Glutamatergic neuron (in vitro differentiated cells): Measurements from ENCODE around the gene SNX10. TPM values are rescaled to one million over a fixed set of nuclear protein-coding genes. Genes with fewer than 3 reads are reported as not detected.

Source experiments
- DNase-seq: peaks from one replicate; pipeline ENCODE4 v3.0.0; 2022
- H3K27ac Mint-ChIP-seq: one replicate; pipeline ENCODE4 v1.8.0; 2020; ENCODE audit warnings: mild to moderate bottlenecking, mixed read lengths, inconsistent platforms; ENCODE audit not compliant: unreplicated experiment
- H3K27me3 Mint-ChIP-seq: one replicate; pipeline ENCODE4 v1.8.0; 2020; ENCODE audit warnings: mild to moderate bottlenecking, moderate library complexity, mixed read lengths, inconsistent platforms; ENCODE audit not compliant: unreplicated experiment
- H3K36me3 Mint-ChIP-seq: one replicate; pipeline ENCODE4 v1.8.0; 2020; ENCODE audit warnings: mild to moderate bottlenecking, mixed read lengths, inconsistent platforms; ENCODE audit not compliant: unreplicated experiment
- H3K4me1 Mint-ChIP-seq: one replicate; pipeline ENCODE4 v1.8.0; 2020; ENCODE audit warnings: mild to moderate bottlenecking, low read depth, mixed read lengths, inconsistent platforms; ENCODE audit not compliant: unreplicated experiment
- H3K4me3 Mint-ChIP-seq: one replicate; pipeline ENCODE4 v1.8.0; 2020; ENCODE audit warnings: mild to moderate bottlenecking, mixed read lengths, inconsistent platforms; ENCODE audit not compliant: unreplicated experiment
- H3K9me3 Mint-ChIP-seq: one replicate; pipeline ENCODE4 v1.8.0; 2020; ENCODE audit warnings: mild to moderate bottlenecking, moderate library complexity, mixed read lengths, inconsistent platforms; ENCODE audit not compliant: unreplicated experiment
- total RNA-seq: library from RNA; stranded (reverse); fragmentation: NEBNext Ultra II Directional; extraction: Animal tissue kit (Norgen Biotek cat#: 25700); gene quantifications from one replicate; pipeline ENCODE4 v1.2.1, GENCODE V29; 2021; ENCODE audit not compliant: unreplicated experiment
- TF ChIP-seq, protein P1 (sequence below): fragments of 200-600 bp; sonication (generic); IDR thresholded peaks from one replicate; pipeline ENCODE4 v1.5.0; 2021; ENCODE audit not compliant: partially characterized antibody, unreplicated experiment

The SNX10 gene
- total RNA-seq, 1 donor from 2014 or later = 6.1 TPM

DNA sequence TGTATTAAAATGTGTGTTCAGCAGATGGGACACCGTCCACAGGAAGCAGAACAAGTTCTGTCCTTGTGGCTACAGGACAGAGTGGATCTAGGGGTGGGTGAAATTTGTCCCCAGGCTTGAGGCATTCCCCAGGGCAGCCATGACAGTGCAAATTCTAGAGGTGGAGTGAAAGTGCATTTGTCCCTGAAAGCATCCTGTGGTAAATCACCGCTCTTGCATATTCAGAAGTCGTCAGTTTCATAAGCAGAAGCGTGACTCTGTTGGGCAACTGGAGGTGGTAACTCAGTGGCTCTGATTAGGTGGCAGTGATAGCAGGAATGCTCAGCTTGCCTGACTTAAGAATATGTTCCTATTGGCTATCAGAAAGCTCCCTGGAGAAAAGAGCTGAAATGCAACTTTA lies 96.6 kb downstream of the SNX10 start:
- H3K36me3 Mint-ChIP-seq = no peaks in the 10 kb centered on the region
- H3K9me3 Mint-ChIP-seq = peaks cover 5% of the 10 kb centered on the region
- TF ChIP-seq, protein P1, sequence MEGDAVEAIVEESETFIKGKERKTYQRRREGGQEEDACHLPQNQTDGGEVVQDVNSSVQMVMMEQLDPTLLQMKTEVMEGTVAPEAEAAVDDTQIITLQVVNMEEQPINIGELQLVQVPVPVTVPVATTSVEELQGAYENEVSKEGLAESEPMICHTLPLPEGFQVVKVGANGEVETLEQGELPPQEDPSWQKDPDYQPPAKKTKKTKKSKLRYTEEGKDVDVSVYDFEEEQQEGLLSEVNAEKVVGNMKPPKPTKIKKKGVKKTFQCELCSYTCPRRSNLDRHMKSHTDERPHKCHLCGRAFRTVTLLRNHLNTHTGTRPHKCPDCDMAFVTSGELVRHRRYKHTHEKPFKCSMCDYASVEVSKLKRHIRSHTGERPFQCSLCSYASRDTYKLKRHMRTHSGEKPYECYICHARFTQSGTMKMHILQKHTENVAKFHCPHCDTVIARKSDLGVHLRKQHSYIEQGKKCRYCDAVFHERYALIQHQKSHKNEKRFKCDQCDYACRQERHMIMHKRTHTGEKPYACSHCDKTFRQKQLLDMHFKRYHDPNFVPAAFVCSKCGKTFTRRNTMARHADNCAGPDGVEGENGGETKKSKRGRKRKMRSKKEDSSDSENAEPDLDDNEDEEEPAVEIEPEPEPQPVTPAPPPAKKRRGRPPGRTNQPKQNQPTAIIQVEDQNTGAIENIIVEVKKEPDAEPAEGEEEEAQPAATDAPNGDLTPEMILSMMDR = no peak
- peaks cover 5% of the 10 kb centered on the region for H3K27me3 Mint-ChIP-seq
- H3K4me1 Mint-ChIP-seq = peaks cover 30% of the 10 kb centered on the region
- no peak overlapping the region for H3K4me3 Mint-ChIP-seq
- no peak for DNase-seq
- no peak overlapping the region for H3K27ac Mint-ChIP-seq

DNA sequence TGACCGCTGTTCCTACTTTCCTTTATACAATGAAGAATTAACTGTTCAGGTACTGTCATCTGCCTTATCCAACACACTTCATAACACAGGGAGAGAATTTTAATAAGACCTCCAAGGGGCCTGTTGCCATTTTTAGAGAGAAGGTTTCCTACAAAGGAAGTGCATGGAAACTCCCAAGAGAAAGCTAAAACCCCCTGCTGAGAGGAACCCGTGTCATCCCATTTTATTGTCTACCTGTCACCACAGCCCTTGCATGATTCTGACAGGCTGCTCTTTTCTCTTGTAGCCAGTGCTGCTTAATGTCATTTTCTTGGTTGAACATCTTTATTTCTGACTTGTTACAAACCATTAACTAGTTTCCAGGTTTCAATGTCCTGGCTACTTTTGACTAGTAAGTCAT lies 98.4 kb downstream of the SNX10 start:
- no peak for DNase-seq
- H3K36me3 Mint-ChIP-seq = no peaks in the 10 kb centered on the region
- peaks cover 30% of the 10 kb centered on the region for H3K4me1 Mint-ChIP-seq
- TF ChIP-seq, protein P1 = no peak
- H3K27me3 Mint-ChIP-seq = peaks cover 5% of the 10 kb centered on the region
- peaks cover 2% of the 10 kb centered on the region for H3K9me3 Mint-ChIP-seq
- H3K4me3 Mint-ChIP-seq = no peak overlapping the region
- H3K27ac Mint-ChIP-seq = no peak overlapping the region

DNA sequence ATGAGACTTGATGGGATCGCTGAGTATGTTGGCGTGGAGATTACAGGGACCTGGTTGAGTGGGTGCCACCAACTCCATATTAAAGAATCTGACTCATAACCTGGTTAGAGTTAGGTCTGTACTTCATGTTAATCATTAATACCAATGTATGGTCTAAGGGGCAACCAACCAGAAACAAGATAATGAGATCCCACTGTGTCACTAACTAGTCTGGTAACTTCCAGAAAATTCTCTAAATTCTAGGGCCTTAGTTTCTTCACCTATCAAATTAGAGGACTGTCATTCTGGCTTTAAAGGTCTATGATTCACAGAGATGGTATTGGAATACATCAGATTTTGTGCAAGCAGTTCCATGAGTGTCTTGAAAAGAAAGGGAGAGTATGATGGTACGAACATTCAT lies 102.2 kb downstream of the SNX10 start:
- Mint-ChIP-seq H3K27me3 (peaks cover 4% of the 10 kb centered on the region), H3K9me3 (peaks cover 9% of the 10 kb centered on the region), H3K27ac (no peak overlapping the region), H3K36me3 (no peaks in the 10 kb centered on the region), H3K4me3 (no peak overlapping the region), H3K4me1 (peaks cover 27% of the 10 kb centered on the region)
- TF ChIP-seq, protein P1 = no peak
- DNase-seq = no peak

DNA sequence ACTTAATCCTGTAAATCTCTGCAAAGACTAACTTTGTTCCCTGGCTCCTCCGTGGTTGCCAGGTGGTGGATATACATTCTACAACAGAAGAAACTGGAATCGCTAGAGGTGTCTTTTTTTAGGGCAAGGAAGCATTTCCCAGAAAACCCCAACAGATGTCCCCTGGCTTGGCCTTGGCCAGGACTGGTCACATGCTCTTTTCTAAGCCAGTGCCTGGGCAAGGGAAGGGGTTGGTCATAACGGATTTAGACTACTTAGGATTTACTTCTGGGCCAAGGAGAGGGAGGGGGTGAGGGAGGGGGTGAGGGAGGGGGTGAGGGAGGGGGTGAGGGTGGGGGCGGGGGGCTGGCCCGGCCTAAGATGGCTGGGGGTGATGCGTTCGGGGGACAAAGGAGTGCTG lies 105.7 kb downstream of the SNX10 start:
- no peak for DNase-seq
- H3K27me3 Mint-ChIP-seq = peaks cover 6% of the 10 kb centered on the region
- peak overlapping the region; percentile 91 for H3K27ac Mint-ChIP-seq
- H3K4me3 Mint-ChIP-seq = peak overlapping the region; percentile 86
- peaks cover 4% of the 10 kb centered on the region for H3K36me3 Mint-ChIP-seq
- TF ChIP-seq, protein P1 = no peak
- H3K4me1 Mint-ChIP-seq = peaks cover 20% of the 10 kb centered on the region
- peaks cover 13% of the 10 kb centered on the region for H3K9me3 Mint-ChIP-seq

DNA sequence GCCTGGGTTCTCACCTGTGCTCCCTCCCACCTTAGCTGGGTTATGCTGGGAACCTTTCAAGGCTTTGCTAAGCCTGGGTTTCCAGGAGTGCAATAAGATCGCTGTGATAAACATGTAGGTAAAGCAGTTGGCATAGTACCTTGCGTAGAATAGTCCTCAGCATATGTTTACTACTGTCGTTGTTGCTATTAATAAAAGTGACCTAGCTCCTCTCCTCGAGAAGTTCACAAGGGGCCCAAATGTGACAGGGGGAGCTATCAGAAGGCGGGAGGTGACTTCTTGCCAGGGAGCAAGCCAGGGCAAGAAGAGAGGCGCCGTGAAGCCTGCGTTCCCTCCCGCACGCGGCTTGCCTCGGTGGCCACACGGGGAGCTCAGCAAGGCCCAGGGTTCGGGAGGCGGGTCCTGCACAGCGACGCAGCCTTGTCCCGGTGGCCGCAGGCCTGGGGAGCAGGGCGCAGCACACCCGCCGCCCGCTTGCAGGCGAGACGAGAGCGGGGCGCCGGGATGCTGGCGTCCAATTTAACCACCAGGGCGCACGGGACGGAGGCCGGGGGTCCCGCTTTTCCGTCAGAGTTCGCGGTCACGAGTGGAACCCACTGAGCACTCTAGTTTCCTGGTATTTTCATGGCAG lies 106.2 kb downstream of the SNX10 start:
- peak overlapping the region; percentile 86 for H3K4me3 Mint-ChIP-seq
- peaks cover 20% of the 10 kb centered on the region for H3K4me1 Mint-ChIP-seq
- H3K36me3 Mint-ChIP-seq = peaks cover 4% of the 10 kb centered on the region
- H3K27me3 Mint-ChIP-seq = peaks cover 6% of the 10 kb centered on the region
- peak overlapping the region; percentile 91 for H3K27ac Mint-ChIP-seq
- peaks cover 13% of the 10 kb centered on the region for H3K9me3 Mint-ChIP-seq
- peak; percentile 68 for DNase-seq
- TF ChIP-seq, protein P1 = peak; percentile 7
